ENCODE data around the gene OGFOD1.

OGFOD1 gene

DNA sequence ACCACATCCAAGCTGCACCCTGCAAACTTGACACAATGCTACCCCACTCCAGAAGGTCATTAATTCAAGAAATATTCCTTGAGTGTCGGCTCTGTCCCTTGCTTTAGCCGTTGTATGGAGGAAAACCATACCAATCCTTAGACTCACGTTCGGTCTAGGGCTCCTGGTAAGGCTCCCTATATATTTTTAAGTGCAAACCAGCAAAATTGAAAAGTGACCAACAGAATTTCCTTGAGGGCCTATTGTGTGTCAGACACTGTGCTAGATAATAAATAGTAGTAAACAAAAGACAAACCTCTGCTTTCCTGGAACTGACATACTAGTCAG, 68.9 kb downstream of the OGFOD1 start:
- H3K27ac ChIP-seq (ENCODE audit: low read length): no peak overlapping the region
- peak overlapping the region; percentile 82; the same call in 1 of the 2 replicates for H3K4me3 ChIP-seq (ENCODE audit: low read length)
- DNase-seq (ENCODE audit: low read depth, low spot score): no peak
- no CpG with 5 or more reads among the region's 4 CpGs for WGBS (ENCODE audit: insufficient coverage, insufficient read length)
- H3K36me3 ChIP-seq (ENCODE audit: control insufficient read depth, insufficient read depth, low read length): no peaks in the 10 kb centered on the region
- no peaks in the 10 kb centered on the region for H3K4me1 ChIP-seq (ENCODE audit: control insufficient read depth, insufficient read depth, low read length)
- no peaks in the 10 kb centered on the region for H3K27me3 ChIP-seq (ENCODE audit: control insufficient read depth, insufficient read depth, low read length)
- H3K9me3 ChIP-seq (ENCODE audit: control insufficient read depth, insufficient read depth, low read length): no peaks in the 10 kb centered on the region

DNA sequence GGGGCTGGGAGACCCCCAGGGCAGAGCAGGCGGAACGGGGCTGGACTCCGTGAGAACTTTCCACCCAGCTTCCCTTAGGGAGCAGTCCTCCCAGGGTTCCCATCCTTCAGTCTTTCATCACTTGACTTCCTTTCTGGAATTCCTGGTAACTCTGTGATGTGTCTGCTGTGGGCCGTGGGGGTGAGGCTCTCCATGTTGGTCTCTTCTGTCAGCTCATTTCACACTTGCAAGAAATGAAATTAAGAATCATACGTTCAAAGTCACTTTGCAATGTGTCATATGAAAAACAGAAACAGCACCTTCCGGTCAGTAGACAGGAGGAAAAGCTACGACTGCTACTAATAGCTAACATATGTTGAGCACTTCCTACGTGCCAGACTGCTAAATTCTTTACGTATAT, 73.9 kb downstream of the OGFOD1 start:
- H3K4me3 ChIP-seq (ENCODE audit: low read length): no peak overlapping the region
- H3K27me3 ChIP-seq (ENCODE audit: control insufficient read depth, insufficient read depth, low read length): no peaks in the 10 kb centered on the region
- H3K4me1 ChIP-seq (ENCODE audit: control insufficient read depth, insufficient read depth, low read length): no peaks in the 10 kb centered on the region
- no peak overlapping the region for H3K27ac ChIP-seq (ENCODE audit: low read length)
- no peak for DNase-seq (ENCODE audit: low read depth, low spot score)
- H3K9me3 ChIP-seq (ENCODE audit: control insufficient read depth, insufficient read depth, low read length): no peaks in the 10 kb centered on the region
- no CpG with 5 or more reads among the region's 9 CpGs for WGBS (ENCODE audit: insufficient coverage, insufficient read length)
- H3K36me3 ChIP-seq (ENCODE audit: control insufficient read depth, insufficient read depth, low read length): no peaks in the 10 kb centered on the region
